Measurements from ENCODE around the gene YWHAG. TPM values are rescaled to one million over a fixed set of nuclear protein-coding genes. Genes with fewer than 3 reads are reported as not detected.
"Not testable (repeated sequence)": the region's sequence is repeated elsewhere in the genome, so short reads cannot be mapped to it uniquely, and the experiment has no call there.

Gene YWHAG
- total RNA-seq, 1 donor: 121 TPM

- Histone ChIP-seq H4K20me1 (ENCODE audit: insufficient read depth, low read length) (no peaks in the 10 kb centered on the region), H3K27ac (ENCODE audit: low read depth, low read length) (peak overlapping the region; percentile 58)
- DNase-seq (ENCODE audit: insufficient read length, low spot score, missing footprints): peak; percentile 100
Observed at GRCh38 chr7:76393116-76394031, 34.6 kb upstream of the YWHAG start.

GRCh38 chr7:76392531-76393115 is 33.8 kb upstream of the YWHAG start:
- H3K79me2 ChIP-seq (ENCODE audit: insufficient read depth, low read length): no peaks in the 10 kb centered on the region
- H2AFZ ChIP-seq (ENCODE audit: low read length): peak overlapping the region; percentile 83
- no peaks in the 10 kb centered on the region for H4K20me1 ChIP-seq (ENCODE audit: insufficient read depth, low read length)
- H3K9me3 ChIP-seq (ENCODE audit: low read depth, low read length): no peaks in the 10 kb centered on the region
- no peaks in the 10 kb centered on the region for H3K27me3 ChIP-seq (ENCODE audit: insufficient read depth, low read length)
- peak overlapping the region; percentile 84 for H3K4me3 ChIP-seq (ENCODE audit: insufficient read depth, low read length)
- H3K36me3 ChIP-seq (ENCODE audit: insufficient read depth, low read length): no peaks in the 10 kb centered on the region
- DNase-seq (ENCODE audit: insufficient read length, low spot score, missing footprints): no peak
- peak overlapping the region; percentile 32 for H3K27ac ChIP-seq (ENCODE audit: low read depth, low read length)
- peaks cover 11% of the 10 kb centered on the region for H3K4me1 ChIP-seq (ENCODE audit: insufficient read depth, low read length)
- peak overlapping the region; percentile 78 for H3K4me2 ChIP-seq (ENCODE audit: insufficient read depth, low read length)
- TF ChIP-seq CTCF (IDR thresholded peaks at IDR 0.05; ENCODE audit: extremely low read depth, low read depth, low read length): no peak

More at GRCh38 chr7:76393116-76394031, 34.6 kb upstream of the YWHAG start:
- Histone ChIP-seq H3K4me3 (ENCODE audit: insufficient read depth, low read length) (peak overlapping the region; percentile 84), H2AFZ (ENCODE audit: low read length) (peak overlapping the region; percentile 93), H3K9me3 (ENCODE audit: low read depth, low read length) (no peaks in the 10 kb centered on the region), H3K27me3 (ENCODE audit: insufficient read depth, low read length) (no peaks in the 10 kb centered on the region), H3K4me2 (ENCODE audit: insufficient read depth, low read length) (peak overlapping the region; percentile 78), H3K4me1 (ENCODE audit: insufficient read depth, low read length) (peaks cover 16% of the 10 kb centered on the region), H3K79me2 (ENCODE audit: insufficient read depth, low read length) (no peaks in the 10 kb centered on the region), H3K36me3 (ENCODE audit: insufficient read depth, low read length) (no peaks in the 10 kb centered on the region)
- TF ChIP-seq CTCF (IDR thresholded peaks at IDR 0.05; ENCODE audit: extremely low read depth, low read depth, low read length): no peak

GRCh38 chr7:76390092-76390491 is 31.3 kb upstream of the YWHAG start:
- Histone ChIP-seq H3K4me1 (ENCODE audit: insufficient read depth, low read length) (peaks cover 13% of the 10 kb centered on the region), H3K27me3 (ENCODE audit: insufficient read depth, low read length) (no peaks in the 10 kb centered on the region), H3K4me2 (ENCODE audit: insufficient read depth, low read length) (no peak overlapping the region), H3K27ac (ENCODE audit: low read depth, low read length) (no peak overlapping the region), H3K36me3 (ENCODE audit: insufficient read depth, low read length) (no peaks in the 10 kb centered on the region), H3K4me3 (ENCODE audit: insufficient read depth, low read length) (no peak overlapping the region), H4K20me1 (ENCODE audit: insufficient read depth, low read length) (no peaks in the 10 kb centered on the region), H3K79me2 (ENCODE audit: insufficient read depth, low read length) (no peaks in the 10 kb centered on the region), H3K9me3 (ENCODE audit: low read depth, low read length) (no peaks in the 10 kb centered on the region), H2AFZ (ENCODE audit: low read length) (no peak overlapping the region)
- DNase-seq (ENCODE audit: insufficient read length, low spot score, missing footprints): peak; percentile 21
- TF ChIP-seq CTCF (IDR thresholded peaks at IDR 0.05; ENCODE audit: extremely low read depth, low read depth, low read length): no peak

- H3K27me3 ChIP-seq (ENCODE audit: insufficient read depth, low read length); H3K27ac ChIP-seq (ENCODE audit: low read depth, low read length); H4K20me1 ChIP-seq (ENCODE audit: insufficient read depth, low read length); H3K4me3 ChIP-seq (ENCODE audit: insufficient read depth, low read length); H2AFZ ChIP-seq (ENCODE audit: low read length); H3K9me3 ChIP-seq (ENCODE audit: low read depth, low read length); H3K4me2 ChIP-seq (ENCODE audit: insufficient read depth, low read length); DNase-seq (ENCODE audit: insufficient read length, low spot score, missing footprints); H3K36me3 ChIP-seq (ENCODE audit: insufficient read depth, low read length); H3K79me2 ChIP-seq (ENCODE audit: insufficient read depth, low read length): not testable (repeated sequence)
- H3K4me1 ChIP-seq (ENCODE audit: insufficient read depth, low read length): peaks cover 12% of the 10 kb centered on the region
Observed at GRCh38 chr7:76387789-76388188, 29.0 kb upstream of the YWHAG start.

All from osteoblast (primary cell).